Stimulated activated CD4-positive, alpha-beta T cell treated with anti-CD3 and anti-CD28 coated beads, Interleukin-2, amount 100 ng/mL, for 24 hours (primary cell): ENCODE results near the gene DAPK2.

Experiments used
- DNase-seq, 2 donors: peaks; one replicate each; pipeline ENCODE4 v3.0.0-alpha.2; 2020

DAPK2 gene

DNA sequence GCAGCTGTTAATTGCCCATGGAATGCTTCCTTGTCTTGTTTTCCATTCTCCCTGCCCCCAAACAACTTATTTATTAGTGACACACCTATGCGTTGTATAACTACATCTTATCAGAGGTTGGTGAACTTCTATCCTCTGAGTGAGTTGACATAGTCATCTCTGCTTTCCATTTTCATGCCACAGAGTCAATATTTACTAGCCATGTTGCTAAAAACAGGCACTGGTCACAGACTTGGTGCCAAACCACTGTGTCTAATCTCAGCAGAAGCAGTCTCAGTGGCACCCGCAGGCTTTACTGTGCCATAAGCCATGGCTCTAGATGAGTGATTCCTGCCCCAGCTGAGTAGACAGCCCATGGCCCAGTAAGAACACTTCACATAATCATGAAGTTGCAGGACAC, 26.5 kb downstream of the DAPK2 start:
- DNase-seq = no peak

DNA sequence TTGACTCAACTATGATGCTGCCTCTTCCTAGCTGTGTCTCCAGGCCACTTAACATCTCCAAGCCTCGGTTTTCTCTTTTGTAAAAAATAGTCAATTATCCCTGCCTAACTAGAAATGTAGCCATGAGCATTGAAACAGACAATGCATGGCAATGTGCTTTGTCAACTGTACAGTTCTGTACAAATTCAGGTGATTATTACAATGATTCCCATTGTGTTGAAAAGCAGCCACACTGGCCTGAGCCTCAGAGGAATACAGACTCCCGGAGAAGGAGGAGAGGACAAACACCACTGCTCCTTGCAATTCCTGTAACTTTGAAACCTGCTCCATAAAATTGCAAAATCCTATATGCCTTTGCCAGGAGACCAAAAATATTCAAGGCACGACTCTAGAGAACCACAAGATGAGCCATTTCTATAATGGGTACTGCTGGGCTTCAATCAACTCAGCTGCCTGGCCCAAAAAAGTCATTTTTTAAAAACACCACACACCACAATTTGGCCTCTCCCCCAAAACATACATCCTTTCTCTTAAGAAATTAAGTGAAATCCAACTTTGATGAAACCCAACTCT, 28.6 kb downstream of the DAPK2 start:
- DNase-seq = no peak

DNA sequence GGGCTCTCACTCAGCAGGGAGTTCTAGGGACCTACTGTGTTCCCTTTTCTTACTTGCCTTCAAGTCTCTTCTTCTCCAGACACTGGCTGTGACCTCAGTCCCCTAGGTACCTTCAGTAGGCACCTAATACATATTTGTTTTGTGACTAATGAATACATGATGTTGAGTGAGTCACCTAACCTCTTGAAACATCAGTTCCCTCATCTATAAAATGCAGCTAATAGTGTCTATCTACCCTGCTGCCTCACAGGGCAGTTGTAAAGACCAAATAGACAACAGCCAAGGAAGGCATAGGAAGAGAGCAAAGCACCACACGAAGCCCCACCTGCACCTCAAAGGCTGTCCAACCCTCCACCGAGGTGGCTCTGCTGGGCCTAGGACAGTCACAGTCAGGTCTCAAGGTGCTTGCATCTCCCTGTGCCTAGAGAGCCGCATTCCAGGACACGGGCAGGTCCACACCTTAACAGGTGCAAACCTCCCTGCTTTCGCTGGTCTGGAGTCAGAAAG, 29.1 kb downstream of the DAPK2 start:
- DNase-seq = no peak

DNA sequence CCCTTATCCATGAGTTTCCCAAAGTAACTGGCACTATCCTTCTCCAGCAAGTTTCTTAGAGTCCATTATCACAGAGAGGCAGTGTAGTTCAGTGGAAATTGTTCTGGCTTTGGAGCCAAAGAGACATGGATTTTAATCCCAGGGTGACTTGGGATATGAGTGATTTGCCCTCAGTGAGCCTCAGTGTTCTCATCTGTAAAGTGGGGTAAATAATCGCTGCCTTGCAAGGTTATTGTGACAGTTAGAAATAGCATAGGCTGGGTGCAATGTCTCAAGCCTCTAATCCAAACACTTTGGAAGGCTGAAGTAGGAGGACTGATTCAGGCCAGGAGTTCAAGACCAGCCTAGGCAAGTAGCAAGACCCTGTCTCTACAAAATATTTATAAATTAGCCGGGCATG, 30.0 kb downstream of the DAPK2 start:
- no peak for DNase-seq

DNA sequence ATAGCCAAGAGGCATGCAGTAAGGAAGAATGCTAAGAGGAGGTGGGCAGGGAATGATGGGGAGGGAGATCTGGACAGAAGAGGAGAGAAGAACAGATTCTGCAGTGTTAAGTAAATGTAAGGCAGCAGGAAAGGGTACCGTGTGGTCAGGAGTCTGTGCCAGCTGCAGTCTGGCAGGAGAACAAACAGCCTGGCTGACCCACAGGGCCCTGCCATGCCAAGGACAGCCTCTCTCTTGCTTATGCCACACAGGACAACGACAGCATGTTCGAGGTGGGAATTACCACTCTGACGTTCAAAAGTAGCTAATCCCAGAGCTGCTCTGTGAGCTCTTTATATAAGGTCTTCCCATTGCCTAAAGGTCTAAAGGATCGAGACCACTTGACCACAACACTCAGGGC, 31.3 kb downstream of the DAPK2 start:
- no peak for DNase-seq

DNA sequence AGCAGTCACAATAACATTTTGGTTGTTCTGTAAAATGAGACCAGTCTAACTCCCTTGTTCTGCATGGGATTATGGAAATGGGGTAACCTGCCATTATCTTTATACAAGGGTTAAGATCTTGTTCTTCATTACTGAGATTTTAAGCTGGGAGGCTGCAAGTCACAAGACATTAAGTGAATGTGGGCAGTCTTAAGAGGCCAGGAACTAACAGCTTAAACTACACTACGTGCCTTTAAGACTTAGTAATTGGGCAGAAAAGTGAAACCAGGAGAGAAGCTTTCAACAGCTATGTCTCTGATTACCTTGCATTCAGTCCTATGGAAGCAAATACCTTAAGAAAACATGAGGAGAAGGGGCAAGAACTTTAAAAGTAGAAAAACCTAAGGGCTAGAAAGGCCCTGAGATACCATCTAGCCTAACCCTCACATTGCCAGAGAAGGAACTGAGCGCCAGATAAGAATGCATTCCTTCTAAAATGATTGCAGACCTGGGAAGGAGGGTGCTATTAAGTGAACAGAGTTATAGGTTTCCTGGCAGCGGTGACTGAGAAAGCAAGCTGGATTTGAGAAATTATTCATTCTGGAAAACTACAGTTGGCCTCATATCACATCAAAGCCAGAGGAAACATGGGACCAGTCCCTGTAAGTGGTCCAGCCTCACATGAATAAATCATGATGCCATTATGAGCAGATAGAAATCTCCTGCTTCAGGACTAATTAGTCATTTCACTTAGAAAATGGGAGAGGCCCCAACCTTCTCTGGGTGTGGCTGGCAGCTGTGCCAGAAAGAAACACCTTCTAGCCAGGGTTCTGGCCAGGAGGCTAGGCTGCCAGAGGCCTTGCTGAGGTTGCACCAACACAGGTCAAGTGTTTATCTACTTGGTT, 32.9 kb downstream of the DAPK2 start:
- DNase-seq = peak in 1 of 2 donors; percentile 10

DNA sequence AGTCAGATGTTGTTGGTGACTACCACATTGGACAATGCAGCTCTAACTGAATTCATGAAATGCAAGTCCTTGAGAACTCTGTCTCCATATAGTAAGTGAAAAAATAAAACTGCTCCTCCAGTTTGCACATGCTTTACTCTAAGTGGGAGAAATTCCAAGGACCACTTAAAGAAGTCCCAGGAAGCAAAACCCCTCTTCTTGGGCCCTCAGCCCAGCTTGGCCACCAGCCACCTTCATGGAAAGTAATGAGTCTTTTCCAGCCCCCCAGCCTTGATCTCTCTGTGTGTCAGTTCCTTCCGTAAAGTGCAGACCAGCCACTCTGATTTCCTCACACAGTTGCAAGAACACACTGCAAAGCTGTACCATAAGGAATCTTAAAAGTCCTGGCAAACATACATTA, 34.5 kb downstream of the DAPK2 start:
- DNase-seq = no peak

DNA sequence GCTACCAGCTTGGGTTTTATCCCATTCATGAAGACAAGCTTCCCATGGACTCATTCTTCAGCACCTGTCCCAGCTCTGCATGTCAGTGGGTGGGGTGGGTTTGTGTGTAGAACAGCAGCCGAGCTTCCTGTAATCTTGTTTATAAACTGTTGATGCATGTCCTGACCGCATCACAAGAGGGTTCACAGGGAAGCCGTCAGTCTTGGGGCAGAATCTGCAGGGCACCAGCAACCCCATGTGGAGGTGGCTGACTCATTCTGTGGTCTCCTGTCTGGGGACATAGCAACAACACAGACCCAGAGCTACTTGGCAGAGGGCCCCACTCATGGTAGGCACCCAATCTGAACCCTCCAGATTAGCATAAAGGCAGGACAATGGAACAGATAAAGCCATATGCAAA, 35.6 kb downstream of the DAPK2 start:
- DNase-seq = peak; percentile 71 to 82

DNA sequence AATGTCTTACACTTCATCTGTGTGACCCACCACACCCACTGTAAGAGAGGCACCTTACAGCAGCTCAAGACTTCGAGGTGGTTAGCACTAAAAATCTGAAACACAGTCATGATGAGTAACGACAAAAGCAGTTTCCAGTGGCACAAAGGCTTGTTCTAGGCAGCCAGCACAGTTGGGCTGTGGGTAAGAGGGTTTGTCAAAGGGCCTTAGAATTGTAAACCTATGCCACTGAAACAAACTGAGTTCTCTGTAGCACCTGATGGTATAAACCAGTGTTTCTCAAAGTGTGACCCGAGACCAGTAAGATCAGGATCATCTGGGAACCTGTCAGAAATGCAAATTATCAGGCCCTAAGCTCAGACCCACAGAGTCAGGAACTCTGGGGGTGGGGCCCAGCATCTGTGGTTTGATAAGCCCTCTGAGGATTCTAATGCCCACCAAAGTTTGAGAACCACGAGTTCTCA, 36.5 kb downstream of the DAPK2 start:
- peak; percentile 37 to 70 for DNase-seq

DNA sequence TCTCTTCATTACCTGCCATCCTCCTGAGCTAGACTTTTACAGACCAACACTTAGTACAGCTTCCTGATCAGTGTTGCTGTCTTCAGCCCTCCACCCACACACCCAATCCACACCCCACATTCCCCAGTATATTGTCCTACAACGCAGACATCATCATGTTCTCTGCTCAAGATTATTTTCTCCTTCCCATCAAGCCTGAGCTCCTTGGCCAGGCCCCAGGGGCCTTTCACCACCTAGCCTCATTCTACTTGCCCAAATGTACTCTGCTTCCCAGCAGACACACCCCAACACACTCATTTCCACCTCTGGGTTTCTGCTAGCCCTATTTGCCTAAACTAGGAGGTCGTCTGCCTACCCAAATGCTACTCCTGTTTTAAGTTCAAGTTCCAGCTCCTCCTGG, 37.0 kb downstream of the DAPK2 start:
- DNase-seq = no peak

DNA sequence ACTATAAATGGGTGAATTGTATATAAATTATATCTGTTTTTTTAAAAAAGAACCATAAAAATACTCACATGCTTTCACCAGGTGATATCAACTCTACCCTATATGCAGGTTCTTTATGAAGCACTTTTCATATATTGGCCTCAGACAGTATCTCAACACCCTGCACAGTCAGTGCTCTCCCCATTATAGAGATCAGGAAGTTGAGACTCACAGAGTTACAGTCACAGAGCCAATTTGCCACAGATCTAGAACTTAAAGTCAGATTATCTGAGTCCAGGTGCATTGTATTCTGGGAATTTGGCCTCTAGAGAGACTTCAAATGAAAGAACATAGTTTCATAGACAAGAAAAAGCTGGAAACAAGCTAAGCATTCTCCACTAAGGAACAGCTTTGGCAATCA, 38.1 kb downstream of the DAPK2 start:
- no peak for DNase-seq

DNA sequence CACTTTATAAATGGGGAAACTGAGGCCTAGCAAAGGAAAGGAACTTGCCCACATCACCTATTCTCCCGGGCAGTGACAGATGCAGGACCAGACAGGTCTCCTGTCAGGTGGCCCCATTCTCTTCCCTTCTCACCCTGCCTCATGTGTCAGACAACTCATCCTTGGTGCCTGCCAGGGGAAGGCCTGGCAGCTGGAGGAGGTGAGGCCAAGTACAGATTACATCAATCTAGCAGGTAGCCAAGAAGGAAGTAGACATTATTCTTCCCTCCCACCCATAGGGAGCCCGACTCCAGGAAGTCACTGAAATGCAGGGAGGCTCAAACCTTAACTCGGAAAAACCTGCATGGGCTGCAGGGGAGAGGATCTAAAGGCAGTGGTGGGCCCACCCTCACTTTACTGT, 39.6 kb downstream of the DAPK2 start:
- no peak for DNase-seq

DNA sequence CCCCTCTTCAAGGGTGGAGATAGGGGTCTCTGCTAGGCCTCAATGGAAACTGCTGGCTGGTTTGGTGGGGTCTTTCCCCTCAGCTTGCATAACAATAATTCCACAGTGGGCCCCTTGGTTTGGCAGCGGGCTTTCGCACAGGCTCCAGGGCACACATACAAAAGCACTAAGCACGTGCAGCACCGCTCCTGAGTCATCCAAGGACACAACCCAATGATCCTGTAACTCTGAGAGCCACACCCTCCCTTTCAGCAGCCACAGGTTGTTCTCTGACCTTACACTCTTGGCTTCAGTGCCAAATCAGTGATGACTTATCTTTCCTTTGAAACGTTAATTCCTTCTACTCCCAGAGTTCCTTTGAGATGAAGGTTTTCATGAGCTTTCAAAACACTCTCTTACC, 41.7 kb downstream of the DAPK2 start:
- DNase-seq = no peak

DNA sequence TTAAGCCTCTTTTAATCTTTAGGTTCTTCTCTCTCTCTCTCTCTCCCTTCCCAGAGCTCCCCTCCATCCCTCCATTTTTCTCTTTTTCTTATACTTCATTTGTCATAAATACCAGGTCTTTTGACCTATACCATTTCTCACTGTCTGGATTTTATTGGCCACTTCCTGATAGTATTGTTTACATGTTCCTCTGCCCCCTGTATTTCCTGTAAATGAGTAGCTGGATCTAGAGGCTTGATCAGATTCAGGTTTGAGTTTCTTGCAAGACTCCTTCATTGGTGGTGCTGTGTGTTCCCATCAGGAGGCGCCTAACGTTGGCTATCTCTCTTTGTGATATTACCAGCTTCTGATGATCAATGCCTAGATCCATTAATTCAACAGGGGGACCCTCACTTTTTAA, 42.2 kb downstream of the DAPK2 start:
- DNase-seq = no peak

DNA sequence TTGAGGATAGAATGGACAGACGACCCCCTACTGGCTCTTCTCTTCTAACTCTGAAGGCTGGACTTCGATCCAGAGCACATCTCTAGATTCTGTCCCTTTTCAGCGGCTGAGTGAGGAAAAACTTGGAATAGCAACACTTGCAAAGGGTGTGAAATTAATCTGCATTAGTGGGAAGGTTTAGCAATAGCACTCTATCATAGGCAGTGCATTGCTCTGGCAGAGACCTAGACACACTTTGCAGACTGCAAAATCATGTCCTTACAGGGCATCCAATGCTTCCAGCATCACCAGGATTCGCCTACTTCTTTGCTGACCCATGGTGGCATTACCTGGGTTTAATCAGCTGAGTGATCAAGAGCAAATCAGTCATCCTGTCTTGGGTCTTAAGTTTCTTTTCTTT, 43.1 kb downstream of the DAPK2 start:
- no peak for DNase-seq

DNA sequence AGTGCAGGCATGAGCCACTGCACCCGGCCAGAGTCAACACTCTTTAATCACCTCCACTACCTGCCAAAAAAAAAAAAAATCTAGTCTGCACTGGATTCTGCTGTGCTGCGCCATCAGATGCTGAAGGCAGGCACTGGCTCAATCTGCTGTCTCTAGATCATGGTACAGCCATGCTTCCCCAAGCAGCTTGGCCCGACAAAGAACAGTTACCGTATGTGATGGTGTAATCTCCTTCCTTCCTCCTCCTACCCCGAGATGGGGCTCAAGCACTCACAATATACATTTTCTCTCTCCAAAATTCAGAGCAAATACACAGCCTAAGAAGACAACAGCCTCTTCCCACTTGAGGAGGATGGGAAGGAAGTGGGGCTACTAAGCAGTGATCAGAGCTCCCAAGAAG, 45.1 kb downstream of the DAPK2 start:
- no peak for DNase-seq

DNA sequence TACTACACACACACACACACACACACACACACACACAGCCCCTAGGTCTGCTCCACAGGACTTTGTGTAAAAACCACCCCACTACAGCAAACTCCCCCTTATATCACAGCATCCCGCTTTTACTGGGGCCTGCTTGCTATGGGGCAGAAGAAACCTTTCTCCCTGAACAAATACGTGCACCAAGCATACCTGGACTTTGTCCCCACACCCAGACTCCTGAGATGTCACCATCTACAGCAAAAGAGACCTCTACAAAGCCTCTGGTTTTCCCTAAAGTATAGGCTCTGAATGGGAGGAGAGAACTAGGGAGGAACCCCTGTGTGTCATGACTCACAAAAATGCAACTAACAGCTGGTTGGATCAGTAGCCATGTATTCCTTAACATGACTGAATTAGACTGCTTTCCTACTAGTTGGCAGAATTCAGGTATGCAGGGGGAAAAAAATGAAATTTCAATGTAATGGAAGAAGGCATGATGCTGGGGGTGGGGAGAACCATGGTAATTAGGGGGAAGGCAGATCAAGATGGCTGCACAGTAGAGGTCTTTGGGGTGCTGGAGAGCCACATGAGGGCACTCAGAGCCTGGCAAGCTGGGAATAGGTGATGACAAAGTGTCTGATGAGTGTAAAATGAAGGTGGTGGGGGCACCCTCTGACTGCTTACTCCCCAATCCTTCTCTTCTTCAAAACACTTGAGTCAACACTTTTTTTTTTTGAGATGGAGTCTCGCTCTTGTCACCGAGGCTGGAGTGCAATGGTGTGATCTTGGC, 45.9 kb downstream of the DAPK2 start:
- DNase-seq = no peak

DNA sequence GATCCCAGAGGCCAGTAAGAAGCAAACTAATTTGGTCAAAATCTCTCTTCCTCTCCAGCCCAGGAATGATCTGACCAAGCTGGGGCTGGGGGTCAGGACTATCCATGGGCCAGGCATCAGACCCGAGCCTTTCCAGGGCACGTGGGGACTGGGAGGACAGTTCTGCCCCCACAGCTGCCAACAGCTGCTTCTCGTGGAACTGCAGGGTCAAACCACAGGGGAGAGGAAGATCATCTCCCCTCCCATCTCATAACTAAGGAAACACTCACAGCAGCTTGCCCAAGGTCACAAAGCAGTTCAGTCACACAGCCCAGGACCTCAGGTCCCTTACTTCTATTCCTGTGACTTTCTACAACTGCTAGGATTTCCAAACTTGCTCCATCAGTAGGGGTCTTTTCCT, 47.1 kb downstream of the DAPK2 start:
- no peak for DNase-seq

DNA sequence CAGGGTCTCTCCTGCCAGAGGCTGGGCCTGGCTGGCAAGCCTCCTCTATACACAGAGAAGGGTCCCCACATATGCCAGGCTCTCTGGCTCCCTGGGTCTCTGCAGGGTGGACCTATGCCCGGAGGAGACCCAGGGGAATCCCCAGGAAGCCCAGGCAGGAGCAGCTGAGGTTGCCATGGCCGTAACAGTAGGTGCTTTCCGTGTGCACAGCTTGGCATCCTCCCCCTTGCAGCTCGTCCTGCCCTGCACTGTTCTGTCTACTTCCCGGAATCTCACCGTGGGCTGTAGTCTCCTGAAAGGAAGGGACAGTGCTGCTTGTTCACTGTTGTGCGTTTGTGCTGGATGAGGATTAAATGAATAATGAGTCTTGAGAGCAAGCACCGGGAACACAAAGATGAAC, 47.8 kb downstream of the DAPK2 start:
- no peak for DNase-seq

DNA sequence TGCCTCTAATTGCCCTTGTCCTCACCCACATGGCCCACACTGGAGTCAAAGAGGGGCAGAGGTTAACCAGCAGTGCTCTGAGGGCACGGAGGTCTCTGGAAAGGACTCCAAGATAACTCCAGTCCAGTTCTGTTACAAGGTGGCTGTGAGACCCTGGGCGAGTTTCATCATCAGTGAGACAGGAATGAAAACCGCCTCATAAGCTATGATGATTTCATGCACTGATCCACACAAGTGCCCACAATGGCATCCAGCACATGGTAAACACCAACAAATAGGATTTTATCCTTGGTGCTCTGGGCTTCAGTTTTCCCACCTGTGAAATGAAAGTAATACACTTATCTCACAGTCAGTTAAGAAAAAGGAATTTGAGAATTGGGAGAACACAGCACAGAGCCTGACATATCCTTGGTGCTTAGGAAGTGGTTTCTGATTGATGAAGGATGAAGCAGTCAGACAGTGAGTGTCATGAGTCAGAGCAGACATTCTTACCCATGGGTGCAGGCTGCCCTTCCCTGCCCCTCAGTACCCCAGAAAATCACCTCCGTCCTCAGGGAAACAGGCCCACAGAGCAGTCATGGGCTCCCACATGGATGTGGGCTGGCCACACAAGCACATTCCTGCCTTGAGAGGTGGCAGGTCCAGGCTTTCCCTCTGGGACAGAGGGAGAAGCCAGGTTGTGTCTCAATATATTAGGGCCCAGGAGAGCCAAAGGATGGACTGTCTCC, 48.4 kb downstream of the DAPK2 start:
- DNase-seq = no peak

DNA sequence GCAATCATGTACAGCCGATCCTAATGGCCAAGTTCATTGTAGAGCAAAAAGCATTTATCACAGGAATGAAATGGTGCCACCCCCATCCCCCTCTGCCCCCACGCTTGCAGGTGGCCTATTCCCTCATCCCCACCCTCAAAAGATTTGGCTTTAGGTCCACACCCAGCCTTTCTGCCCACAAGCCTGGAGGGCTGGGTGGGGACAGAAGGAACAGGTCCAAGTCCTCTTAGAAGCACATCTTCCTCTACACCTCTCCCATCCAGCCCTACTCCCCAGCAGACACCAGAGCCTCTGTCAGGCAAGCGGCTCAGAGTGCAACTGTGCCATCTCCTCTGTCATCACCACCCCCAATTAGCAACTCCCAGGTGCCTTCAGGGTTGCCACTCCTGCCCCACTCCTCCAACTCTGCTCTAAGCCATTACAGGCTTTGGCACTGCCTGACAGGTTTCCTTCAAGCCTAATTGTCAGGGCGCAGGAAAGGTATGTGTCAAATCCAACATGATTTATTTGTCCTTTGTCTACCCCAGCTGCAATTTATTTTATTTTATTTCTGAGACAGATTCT, 49.4 kb downstream of the DAPK2 start:
- no peak for DNase-seq

DNA sequence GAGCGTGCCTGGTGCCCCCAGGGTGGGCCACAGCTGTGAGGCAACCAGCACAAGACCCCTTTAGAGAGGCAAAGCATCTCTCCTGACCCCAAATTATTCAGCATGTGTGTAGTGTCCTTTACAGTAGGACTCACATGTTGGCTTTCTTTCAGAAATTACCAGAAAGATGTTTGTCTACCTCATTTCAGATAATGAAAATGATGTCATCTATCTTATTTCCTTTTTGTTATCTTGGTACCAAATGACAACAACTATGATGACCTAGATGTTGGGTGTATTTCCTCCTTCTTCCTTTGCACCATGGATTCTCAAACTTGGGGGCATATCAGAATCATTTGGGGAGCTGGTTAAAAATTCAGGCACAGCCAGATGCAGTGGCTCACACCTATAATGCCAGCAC, 50.5 kb downstream of the DAPK2 start:
- no peak for DNase-seq
